Spleen (tissue), 7 donors: Measurements from ENCODE around the gene MCRIP1.

Experiments
- CTCF ChIP-seq, 11 experiments: fragments of 200-600 bp in 7 of 11; fragments of 450-650 bp in 4 of 11; sonication (generic) in 4 of 11; IDR thresholded peaks in 8 of 11; conservative IDR thresholded peaks in 3 of 11; 1 replicate in 7 of 11; 2 replicates in 4 of 11; pipeline versions ENCODE4 v1.4.0 to v1.8.0; 2016 to 2021; ENCODE audit warnings: antibody characterized with exemption in 11 of 11, inconsistent platforms in 4 of 11, mild to moderate bottlenecking in 1 of 11
- POLR2A ChIP-seq, 3 donors: fragments of 450-650 bp; IDR thresholded peaks; one replicate each; pipeline ENCODE4 v1.5.1; 2017; ENCODE audit warnings: antibody characterized with exemption in 3 of 3, mild to moderate bottlenecking in 1 of 3
- POLR2AphosphoS5 ChIP-seq, 3 donors: sonication (generic); formaldehyde crosslinking; IDR thresholded peaks; one replicate each; pipeline ENCODE4 v1.5.1; 2017; ENCODE audit warnings: antibody characterized with exemption in 3 of 3
- donor health status: DM: no; HTN: no; CAD: no; lungs with moderate emphysema.
- donor health status: DM: no; HTN: no; CAD: no.
- donor health status: DM: no; HTN: no; CAD: no.

DNA sequence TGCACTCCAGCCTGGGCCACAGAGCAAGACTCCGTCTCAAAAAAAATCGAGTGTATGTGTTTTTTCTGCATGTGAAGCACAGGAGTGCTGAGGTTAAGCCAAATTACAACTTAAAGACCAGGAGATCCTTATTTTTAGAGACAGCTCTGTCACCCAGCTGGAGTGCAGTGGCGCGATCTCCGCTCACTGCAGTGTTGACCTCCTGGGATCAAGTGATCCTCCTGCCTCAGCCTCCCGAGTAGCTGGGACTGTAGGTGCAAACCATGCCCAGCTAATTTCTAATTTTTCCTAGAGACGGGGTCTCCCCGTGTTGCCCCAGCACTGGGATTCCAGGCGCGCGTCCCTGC is 9.3 kb upstream of the MCRIP1 start:
- TF ChIP-seq POLR2A (IDR thresholded peaks at IDR 0.05) (no peak), CTCF (IDR thresholded peaks at IDR 0.05 in 8 of 11, conservative IDR thresholded peaks at IDR 0.05 in 3 of 11) (no peak), POLR2AphosphoS5 (IDR thresholded peaks at IDR 0.05) (no peak)
